H4 (cell line): Measurements from ENCODE around the gene ITPRIPL1. TPM values are rescaled to one million over a fixed set of nuclear protein-coding genes. Genes with fewer than 3 reads are reported as not detected.

Experiments used
- DNase-seq: peaks from one replicate; pipeline ENCODE4 v3.0.0-alpha.2; 2015; ENCODE audit warnings: low spot score
- total RNA-seq: library from RNA; depleted of rRNA; stranded (reverse); fragments of >200 nt; shearing (Covaris generic); gene quantifications from 2 replicates; pipeline ENCODE4 v1.2.3, GENCODE V29; 2014

ITPRIPL1 gene
- total RNA-seq, 1 experiment from 2014 or later = not detected

GRCh38 chr2:96320728-96321622 lies 4.1 kb upstream of the ITPRIPL1 start:
- no peak for DNase-seq

- no peak for DNase-seq
Observed at GRCh38 chr2:96323849-96324248, 1.3 kb upstream of the ITPRIPL1 start.

- no peak for DNase-seq
Observed at GRCh38 chr2:96324721-96325040, 436 bp upstream of the ITPRIPL1 start.

GRCh38 chr2:96325884-96326255 lies 753 bp downstream of the ITPRIPL1 start:
- no peak for DNase-seq

- DNase-seq = no peak
Observed at GRCh38 chr2:96326564-96326963, 1.4 kb downstream of the ITPRIPL1 start.

- no peak for DNase-seq
Observed at GRCh38 chr2:96326990-96327820, 2.1 kb downstream of the ITPRIPL1 start.

- DNase-seq = peak; percentile 60
Observed at GRCh38 chr2:96329456-96329855, 4.3 kb downstream of the ITPRIPL1 start.

- no peak for DNase-seq
Observed at GRCh38 chr2:96329874-96330273, 4.8 kb downstream of the ITPRIPL1 start.

GRCh38 chr2:96330407-96330806 lies 5.3 kb downstream of the ITPRIPL1 start:
- peak; percentile 82 for DNase-seq

GRCh38 chr2:96333708-96334107 lies 8.6 kb downstream of the ITPRIPL1 start:
- no peak for DNase-seq

GRCh38 chr2:96336104-96336775 lies 11.1 kb downstream of the ITPRIPL1 start:
- DNase-seq = no peak

- no peak for DNase-seq
Observed at GRCh38 chr2:96336873-96337272, 11.8 kb downstream of the ITPRIPL1 start.

GRCh38 chr2:96340493-96341414 lies 15.6 kb downstream of the ITPRIPL1 start:
- no peak for DNase-seq

GRCh38 chr2:96341641-96342040 lies 16.5 kb downstream of the ITPRIPL1 start:
- no peak for DNase-seq

GRCh38 chr2:96342085-96342484 lies 17.0 kb downstream of the ITPRIPL1 start:
- peak; percentile 42 for DNase-seq

- DNase-seq = no peak
Observed at GRCh38 chr2:96344011-96344410, 18.9 kb downstream of the ITPRIPL1 start.

GRCh38 chr2:96345438-96345837 lies 20.3 kb downstream of the ITPRIPL1 start:
- DNase-seq = no peak

GRCh38 chr2:96345868-96346462 lies 20.8 kb downstream of the ITPRIPL1 start:
- DNase-seq = no peak

- no peak for DNase-seq
Observed at GRCh38 chr2:96347395-96347794, 22.3 kb downstream of the ITPRIPL1 start.

- DNase-seq = no peak
Observed at GRCh38 chr2:96353032-96353561, 28.0 kb downstream of the ITPRIPL1 start.
